HG02885 (cell line): ENCODE results near the gene MRM3.
"Not testable (repeated sequence)": the region's sequence is repeated elsewhere in the genome, so short reads cannot be mapped to it uniquely, and the experiment has no call there.

ENCODE experiments used
- ATAC-seq: cut with Tn5 transposase; IDR thresholded peaks from one replicate; pipeline ENCODE4 v1.9.1; 2021; ENCODE audit warnings: mild to moderate bottlenecking; ENCODE audit not compliant: unreplicated experiment, poor library complexity

The MRM3 gene

DNA sequence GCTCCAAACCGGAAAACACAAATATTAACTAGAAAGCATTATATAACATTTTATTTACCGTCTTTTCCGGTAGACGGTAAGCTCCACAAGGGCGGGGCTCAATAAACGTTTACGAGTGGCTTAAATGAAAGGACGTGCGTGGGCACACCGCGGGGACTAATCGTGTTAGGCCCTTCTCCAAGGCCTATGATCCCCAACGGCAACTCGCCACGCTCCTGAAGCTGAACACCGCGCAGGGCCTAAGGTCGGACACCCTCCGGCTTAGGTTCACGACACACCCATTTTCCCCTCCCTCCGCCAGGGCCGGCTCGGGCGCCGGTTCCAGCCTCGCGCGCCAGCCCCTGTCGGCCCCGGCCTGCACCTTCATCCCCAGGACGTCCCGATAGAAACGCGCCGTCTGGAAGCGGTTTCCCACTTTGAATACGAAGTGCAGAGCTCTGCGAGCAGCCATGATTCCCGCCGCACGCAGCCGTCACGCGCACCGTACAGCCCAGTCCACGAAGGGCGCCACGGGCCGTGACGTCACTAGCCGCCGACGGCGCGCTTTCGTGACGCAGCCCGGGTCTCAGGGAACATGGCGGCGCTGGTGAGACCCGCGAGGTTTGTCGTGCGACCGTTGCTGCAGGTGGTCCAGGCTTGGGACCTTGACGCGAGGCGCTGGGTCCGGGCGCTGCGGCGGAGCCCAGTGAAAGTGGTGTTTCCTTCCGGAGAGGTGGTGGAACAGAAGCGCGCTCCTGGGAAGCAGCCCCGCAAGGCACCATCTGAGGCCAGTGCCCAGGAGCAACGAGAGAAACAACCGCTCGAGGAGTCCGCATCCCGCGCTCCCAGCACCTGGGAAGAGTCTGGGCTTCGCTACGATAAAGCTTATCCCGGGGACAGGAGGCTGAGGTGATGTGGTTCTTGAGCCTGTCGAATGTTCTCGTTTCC lies at the start of gene MRM3, which contains the start of gene GLOD4:
TSS of gene MRM3 (plus strand) at position 549 of the 927 bp plus-strand sequence. CDS start at position 575, 26 bp downstream.
TSS of gene GLOD4 (minus strand) at position 476 of the 927 bp plus-strand sequence. CDS start at position 451, 25 bp downstream.
- peak; percentile 89 for ATAC-seq

DNA sequence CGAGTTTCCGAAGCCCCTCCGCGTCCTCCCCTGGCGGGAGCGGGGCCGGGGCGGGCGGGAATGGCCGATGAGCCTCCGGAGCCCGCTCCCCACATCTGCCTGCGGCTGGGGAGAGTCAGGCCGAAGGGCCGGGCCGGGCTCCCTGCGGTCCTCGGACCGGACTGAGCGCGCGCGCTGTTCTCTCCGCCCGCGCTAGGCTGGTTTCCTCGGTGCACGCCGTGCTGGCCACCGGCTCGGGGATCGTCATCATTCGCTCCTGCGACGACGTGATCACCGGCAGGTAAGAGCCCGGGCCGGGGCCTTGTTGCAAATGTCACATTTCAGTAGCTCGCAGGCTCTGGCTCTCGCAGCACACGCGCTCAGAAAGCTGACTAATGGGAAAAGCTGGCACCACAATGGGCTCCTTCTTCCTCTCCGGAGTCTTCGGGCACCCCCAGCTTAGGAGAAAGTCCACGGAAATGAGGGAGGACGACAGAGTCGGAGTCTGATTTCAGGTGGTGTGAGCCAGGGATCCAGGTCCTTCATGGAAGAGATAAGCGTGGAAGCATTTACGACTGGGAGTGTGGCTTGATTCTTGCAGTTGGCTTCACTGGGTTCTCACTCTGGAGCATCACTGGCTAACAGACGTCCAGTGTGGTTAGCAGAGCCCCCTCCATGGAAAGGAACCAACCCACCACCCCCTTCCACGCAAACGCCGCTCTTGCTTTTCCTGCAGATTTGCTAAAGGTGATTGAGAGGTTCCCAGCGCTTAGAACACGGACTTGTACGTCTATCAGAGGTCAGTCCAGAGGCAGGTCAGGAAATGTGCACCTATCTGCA lies 49.0 kb upstream of the MRM3 start:
- ATAC-seq: peak; percentile 44

DNA sequence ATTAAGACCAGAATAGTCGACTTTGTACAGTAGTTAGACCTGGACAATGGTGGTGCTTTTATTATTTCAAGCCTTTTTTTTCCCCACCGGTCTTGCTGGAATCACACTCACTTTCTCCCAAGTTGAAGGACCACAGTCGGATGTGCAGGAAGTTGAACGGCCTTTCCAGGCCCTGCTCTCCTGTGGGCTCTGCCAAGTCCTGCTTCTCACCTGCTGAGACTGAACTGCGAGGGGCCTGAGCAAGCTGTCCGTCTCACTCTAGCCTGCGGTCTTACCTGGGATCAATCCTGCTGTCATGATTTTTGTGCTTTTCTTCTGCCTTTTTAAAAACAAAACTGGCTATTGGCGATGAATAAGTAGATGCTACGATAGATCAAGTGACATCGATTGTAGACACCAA lies 48.4 kb upstream of the MRM3 start:
- ATAC-seq: no peak

DNA sequence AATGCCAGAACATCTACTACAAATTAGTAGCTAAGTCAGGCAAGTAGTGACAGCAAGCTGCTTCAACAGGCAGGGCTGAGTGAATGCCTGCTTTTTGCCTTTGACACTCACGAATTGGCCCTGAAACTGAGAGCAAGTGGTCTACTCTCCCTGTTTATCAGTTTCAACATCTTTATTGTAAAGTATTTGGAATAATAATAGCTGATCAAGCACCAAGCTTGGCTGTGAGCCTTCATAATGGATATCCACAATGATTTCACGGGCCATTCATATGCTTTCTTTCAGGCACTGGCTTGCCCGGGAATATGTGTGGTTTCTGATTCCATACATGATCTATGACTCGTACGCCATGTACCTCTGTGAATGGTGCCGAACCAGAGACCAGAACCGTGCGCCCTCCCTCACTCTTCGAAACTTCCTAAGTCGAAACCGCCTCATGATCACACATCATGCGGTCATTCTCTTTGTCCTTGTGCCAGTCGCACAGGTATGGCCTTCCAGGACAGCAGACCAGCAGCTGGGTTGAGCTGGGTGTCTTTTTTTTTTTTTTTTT lies 44.5 kb upstream of the MRM3 start:
- ATAC-seq: no peak

DNA sequence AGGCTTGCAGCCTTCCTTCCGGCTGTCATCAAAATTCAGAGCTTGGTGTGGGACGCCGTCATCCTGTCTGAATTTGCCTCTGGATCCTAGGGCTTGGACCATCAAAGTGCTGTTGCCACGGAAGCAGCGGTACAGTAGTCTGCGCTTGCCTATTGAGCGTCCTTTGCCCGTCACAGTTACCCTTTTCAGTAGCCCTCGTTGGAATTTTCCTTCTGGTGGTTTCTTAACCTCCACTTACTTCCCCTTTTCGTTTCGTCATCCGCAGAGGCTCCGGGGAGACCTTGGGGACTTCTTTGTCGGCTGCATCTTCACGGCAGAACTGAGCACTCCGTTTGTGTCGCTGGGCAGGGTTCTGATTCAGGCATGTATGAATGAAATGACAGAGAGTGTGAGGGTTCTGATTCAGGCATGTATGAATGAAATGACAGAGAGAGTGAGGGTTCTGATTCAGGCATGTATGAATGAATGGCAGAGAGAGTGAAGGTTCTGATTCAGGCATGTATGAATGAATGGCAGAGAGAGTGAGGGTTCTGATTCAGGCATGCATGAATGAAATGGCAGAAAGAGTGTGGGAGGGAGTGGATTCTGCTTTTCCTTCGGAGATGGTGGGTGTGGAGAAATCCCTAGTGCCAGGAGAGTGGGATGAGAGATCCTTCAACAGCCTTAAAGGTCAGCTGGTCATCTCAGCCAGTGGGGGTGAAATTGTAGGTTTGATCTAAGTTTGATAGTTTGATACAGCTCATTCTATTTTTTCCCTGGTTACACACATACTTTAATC lies 41.7 kb upstream of the MRM3 start:
- peak; percentile 82 for ATAC-seq

DNA sequence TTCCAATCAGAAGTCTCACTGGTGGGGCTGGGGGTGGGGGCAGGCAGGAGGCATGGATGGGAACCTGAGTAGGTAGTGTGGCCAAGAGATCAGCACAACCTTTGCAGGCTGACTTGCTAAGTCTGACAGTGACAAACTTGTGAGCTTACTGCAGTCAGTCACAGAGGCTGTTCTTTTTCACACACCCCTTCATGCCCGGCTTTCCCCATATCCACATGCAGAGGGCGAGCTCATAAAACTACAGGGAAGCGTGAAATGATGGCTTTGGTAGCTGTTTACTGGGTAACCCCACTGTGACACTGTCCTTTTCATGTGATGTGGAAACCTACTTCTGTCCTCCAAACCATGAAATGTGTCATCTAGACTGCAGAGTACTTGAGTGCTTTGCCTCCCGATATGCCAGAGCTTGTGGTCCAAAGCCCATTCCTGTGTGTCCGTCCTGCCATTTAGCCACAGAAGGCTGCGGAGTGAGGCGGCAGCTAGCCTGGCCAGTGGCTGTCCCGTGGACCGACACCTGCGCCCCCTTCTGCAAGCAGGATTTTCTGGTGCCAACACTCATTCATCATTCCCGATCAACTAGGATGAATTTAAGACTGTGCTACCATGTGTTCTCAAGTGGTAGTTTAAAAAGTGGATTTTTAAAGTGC lies 39.9 kb upstream of the MRM3 start:
- ATAC-seq: no peak

GRCh38 chr17:743139-743538 lies 39.0 kb upstream of the MRM3 start:
- ATAC-seq: no peak

DNA sequence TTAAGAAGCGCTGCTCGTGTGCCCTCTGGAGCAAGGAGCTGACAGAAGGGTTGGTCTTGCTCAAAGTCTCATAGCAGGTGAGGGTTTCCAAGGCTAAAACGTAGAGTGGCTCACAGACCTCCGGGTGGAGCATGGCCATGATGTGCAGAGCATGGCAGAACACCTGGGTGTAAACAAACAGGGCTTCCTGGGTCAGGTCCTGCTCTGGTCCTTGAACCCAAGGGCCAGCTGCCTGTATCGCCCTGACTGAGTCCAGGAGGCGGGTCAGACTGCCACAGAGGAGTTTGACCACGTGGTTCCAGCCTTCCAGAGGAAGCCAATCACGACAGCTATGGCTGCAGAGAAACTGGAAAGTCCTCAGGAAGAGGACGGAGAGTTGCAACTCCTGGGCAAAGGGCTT lies 37.2 kb upstream of the MRM3 start:
- no peak for ATAC-seq

- ATAC-seq: no peak
These were observed 36.7 kb upstream of the MRM3 start for GRCh38 chr17:745406-745805.

- ATAC-seq: no peak
These were observed 36.0 kb upstream of the MRM3 start for GRCh38 chr17:746181-746580.

DNA sequence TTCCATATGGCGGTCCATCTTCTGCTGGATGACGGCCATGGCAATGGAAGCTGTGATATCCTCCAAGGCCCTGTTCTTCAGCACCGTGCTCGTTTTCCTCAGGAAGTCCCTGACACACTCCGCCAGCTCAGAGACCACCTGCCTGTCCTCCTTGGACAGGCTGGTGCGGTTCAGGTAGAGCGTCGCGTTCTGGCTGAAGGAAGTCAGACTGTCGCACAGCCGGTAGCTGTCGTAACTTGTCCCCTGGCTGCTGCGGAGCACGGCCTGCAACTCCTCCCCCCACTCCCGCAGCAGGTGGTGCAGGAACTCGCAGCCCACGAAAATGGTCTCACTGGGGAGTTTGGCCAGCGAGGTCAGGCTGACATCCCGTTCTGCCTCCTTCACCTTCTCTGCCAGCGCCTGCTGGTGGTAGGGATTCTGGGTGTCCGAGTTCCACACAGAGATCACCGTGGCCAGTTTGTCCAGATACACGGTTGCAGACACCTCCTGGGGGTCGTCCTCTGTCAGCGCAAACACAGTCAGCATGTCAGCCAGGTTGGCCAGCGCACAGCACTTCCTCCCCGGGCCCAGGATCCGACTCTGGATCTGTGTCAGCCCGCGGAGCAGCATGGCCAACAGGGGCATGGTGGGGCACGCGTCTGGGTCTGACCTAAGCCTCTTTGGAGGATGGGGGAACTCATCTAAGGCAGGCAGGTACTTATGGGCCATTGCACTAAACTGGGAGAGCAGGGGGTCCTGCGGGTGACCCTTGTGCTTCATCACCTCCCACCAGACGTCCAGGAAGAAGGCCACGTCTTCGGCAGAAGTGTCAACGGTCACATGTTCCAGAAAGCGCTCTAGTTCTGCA lies 35.1 kb upstream of the MRM3 start:
- ATAC-seq: no peak

- not testable (repeated sequence) for ATAC-seq
These were observed 33.5 kb upstream of the MRM3 start for GRCh38 chr17:748604-749003.

- not testable (repeated sequence) for ATAC-seq
These were observed 32.8 kb upstream of the MRM3 start for GRCh38 chr17:749359-749758.

DNA sequence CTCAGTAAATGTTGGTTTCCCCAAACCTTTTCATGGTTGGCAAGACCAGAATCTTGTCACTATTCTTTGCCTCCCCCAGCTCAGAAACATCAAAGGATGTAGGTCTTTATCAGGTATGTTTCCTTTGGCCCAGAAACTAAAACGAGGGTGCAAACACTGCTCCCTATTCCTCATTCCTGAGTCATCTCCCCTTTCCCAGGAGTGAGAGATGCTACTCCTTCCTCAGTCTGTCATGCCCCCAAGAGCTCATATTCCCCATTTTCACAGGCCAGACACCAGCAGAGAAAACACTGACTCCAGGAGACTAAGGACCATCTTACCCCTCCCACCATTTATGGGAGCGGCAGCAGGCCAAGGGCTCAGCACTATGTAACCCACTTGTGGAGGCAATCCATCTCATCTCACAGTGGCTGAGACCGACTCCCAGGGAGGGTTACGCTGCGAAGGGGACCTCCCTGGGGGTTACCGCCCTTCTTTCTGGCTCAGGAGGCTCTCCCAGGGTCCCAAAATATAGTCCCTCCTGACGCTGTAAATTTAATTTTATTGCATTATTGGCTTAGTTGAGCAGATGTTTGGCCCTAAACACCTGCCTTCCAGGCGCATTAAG lies 31.6 kb upstream of the MRM3 start:
- no peak for ATAC-seq

DNA sequence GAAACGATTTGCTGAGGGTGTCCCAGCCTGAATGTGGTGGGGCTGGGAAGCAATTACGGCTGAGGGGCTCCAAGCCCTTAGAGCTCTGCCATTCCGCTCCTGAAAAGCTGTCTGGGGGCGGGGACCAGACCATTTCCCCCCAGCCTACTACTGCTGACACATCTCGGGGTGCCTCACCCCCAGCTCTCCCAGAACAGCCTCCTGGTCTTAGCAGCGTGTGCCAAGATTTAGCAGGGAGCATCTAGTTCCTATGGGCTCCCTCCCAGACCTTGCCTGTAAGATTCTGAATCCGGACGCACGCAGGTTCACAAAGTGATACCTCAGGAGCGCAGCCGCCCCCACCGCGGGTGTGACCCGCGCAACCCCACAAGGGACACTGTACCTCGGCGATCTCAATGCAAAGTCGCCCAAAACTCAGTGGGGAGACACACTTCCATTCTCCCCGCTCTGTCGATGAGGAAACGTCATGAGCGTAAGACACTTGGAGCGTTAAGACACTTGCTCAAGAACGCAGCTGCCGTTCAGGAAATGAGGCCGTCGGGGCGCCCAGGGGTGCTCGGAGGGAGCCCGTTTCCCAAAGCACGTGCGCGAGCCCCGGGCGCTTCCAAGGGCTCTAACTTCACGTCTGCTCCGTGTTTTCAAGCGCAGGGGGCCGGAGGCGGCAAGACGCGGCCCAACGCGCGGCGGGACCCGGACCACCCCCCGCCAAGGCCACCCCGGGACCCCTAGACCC lies 30.7 kb upstream of the MRM3 start:
- peak; percentile 33 for ATAC-seq

GRCh38 chr17:752002-752619 lies 30.0 kb upstream of the MRM3 start, which contains the start of gene GEMIN4:
TSS of gene GEMIN4 (minus strand) at chr17:752264. CDS start at chr17:752142, 122 bp downstream.
- peak; percentile 89 for ATAC-seq

DNA sequence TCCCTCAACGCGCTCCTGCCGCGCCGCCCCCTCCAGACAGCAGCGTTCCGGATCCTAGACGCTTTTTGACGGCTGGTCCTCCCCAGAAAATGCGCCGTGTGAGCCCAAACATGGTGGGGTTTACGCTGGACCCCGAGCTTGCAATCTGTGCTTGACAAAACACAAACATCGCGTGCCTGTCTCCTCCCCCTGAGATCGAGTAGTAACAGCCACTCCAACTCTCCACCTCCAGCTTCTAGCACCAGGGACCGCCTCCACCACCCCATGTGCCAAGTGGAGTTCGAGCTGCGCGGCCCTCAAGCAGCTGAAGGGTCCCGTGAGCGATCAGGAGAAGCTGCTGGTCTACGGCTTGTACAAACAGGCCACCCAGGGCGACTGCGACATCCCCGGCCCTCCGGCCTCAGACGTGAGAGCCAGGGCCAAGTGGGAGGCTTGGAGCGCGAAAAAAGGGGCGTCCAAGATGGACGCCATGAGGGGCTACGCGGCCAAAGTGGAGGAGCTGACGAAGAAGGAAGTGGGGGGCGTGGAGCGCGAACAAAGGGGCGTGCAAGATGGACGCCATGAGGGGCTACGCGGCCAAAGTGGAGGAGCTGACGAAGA lies 29.4 kb upstream of the MRM3 start:
- no peak for ATAC-seq
